Measurements from ENCODE around the gene RHEB. TPM values are rescaled to one million over a fixed set of nuclear protein-coding genes. Genes with fewer than 3 reads are reported as not detected.

RHEB gene
- total RNA-seq, 4 donors from 2014 or later = 41.2 to 64.4 (median 53.5) TPM

DNA sequence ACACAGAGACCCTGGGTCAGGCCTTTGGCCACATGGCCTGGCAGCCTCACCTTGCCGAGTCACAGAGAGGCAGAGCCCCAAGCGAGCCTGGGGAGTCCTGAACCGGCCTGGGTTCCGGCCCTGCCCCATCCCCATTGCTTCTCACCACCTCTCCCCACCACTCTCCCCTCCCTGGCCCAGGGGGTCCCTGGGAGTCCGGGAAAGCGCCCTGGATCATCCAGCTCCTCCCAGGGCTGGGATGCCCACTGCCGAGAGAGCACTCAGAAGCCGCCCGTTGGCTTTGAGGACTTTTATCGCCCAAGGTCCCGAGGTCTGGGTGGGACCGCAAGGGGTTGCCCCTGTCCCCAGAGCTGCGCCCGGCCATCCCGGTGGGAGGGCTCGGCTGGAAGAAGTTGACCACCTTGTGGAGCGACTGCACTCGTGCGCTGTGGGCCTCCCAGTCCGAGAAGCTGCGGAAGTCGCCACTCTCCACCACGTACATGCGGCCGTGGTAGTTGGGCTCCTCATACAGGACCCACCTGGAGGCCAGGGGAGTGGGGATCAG, 87.9 kb downstream of the RHEB start:
- no peak for DNase-seq (ENCODE audit: low spot score in 2 of 2)
- WGBS, 2 donors = 97% methylated on average over 9 to 25 of the region's 25 CpGs
- no peak overlapping the region for H3K4me3 ChIP-seq (ENCODE audit: low read depth, poor library complexity, severe bottlenecking)
- TF ChIP-seq, protein P1, sequence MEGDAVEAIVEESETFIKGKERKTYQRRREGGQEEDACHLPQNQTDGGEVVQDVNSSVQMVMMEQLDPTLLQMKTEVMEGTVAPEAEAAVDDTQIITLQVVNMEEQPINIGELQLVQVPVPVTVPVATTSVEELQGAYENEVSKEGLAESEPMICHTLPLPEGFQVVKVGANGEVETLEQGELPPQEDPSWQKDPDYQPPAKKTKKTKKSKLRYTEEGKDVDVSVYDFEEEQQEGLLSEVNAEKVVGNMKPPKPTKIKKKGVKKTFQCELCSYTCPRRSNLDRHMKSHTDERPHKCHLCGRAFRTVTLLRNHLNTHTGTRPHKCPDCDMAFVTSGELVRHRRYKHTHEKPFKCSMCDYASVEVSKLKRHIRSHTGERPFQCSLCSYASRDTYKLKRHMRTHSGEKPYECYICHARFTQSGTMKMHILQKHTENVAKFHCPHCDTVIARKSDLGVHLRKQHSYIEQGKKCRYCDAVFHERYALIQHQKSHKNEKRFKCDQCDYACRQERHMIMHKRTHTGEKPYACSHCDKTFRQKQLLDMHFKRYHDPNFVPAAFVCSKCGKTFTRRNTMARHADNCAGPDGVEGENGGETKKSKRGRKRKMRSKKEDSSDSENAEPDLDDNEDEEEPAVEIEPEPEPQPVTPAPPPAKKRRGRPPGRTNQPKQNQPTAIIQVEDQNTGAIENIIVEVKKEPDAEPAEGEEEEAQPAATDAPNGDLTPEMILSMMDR (IDR thresholded peaks at IDR 0.05) = no peak
- TF ChIP-seq POLR2A (IDR thresholded peaks at IDR 0.05) = no peak
- intact Hi-C loops (cut with DNase I; ENCODE audit: low total_unique reads) = no loop called here

DNA sequence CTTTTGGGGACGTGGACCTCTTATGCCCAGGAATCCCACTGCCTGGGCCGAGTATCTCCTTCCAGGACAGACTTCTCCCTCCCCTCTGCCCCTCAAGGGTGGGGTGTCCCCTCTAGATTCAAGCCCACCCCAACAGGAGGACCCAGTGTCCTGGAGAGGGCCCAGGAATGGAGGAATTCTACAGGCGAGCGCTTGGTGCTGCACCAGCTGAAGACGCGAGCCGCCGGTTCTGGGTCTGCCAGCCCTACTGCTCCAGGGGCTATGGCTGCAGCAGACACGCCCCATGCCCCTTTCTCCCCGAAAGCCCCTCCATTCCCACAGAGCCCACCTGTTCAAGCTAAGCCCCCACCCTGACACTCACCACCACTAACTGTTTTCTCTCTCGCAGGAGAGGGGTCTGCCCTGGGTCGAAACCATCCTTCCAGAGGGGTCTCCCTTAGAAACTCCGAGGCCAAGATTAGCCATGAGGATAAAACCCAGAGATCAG, 88.4 kb downstream of the RHEB start:
- intact Hi-C loops (cut with DNase I; ENCODE audit: low total_unique reads) = no loop called here
- TF ChIP-seq, protein P1 (IDR thresholded peaks at IDR 0.05) = no peak
- no peak for TF ChIP-seq POLR2A (IDR thresholded peaks at IDR 0.05)
- no peak overlapping the region for H3K4me3 ChIP-seq (ENCODE audit: low read depth, poor library complexity, severe bottlenecking)
- WGBS, 2 donors = 87 to 93% methylated on average over 13 of the region's 13 CpGs
- no peak for DNase-seq (ENCODE audit: low spot score in 2 of 2)

DNA sequence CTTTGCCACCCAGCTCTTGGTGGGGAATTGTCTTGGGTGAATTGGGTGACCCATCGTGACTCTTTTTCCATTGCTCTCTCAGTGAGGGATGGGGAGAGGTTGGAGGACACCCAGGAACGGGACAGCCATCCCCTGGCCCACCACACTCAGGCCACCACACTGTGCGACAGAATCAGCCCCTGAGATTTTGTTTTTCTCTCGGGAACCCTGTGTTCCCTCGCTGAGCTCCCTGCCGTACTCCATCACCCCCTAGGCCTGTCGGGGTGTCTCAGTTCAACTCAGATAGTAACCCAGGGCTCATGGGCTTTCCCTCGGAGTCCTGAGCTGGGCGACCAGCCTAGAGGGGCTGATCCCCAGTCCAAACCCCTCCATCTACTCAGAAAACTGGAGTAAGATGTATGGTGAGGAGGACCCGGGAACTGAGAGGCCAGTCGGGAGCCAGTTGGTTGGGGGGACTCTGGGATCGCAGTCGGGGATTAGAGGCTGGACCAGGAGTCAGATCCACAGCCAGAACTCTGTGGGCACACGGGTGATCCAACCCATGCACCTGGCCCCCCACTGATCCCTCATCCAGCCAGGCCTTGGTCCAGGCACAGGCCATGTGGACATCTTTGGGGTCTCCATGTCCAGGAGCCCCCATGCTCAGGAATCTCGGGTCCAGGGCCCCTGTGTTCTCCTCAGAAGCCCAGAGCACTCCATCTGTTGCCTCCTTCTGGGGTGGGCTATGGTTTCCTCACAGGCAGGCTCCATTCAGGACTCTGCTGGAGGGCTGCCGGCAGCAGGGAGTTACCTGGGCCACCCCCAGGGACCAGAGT, 89.1 kb downstream of the RHEB start:
- DNase-seq (ENCODE audit: low spot score in 2 of 2) = no peak
- 89 to 92% methylated on average over 16 of the region's 16 CpGs for WGBS, 2 donors
- intact Hi-C loops (cut with DNase I; ENCODE audit: low total_unique reads) = no loop called here

DNA sequence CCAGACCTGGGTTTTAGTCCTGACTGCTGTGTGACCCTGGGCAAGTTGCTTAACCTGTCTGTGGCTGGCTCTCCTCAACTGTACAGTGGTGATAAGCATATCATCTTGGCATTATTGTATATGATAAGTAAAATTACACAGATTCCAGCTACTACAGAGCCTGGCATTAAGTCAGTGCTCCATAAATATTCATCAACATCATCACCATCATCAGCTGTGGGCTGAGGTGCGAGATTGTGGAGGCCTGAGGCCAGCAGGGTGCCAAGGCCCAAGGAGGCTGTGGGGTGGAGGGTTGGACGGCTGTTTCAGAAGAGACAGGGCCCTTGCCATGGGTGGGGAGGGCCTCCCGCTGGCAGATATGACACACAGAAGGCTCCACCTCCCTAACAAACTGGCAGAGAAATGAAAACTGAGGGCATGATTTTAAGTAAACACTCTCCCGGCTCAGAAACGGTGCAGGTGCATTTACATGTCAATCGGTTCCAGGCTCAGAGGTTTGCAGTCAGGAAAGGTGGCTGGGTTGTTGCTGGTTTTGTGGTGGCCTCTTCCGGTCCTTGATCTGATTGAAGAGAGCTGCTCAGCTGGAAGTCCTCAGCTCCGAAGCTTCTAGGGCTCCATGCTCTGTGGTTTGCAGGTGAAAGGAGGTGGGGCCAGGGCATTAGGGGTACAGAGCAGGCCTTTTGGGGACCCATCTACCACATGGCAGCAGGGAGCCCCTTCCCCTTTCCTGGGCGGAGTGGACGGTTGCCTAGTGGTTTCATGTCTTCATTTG, 89.9 kb downstream of the RHEB start:
- H3K4me3 ChIP-seq (ENCODE audit: low read depth, poor library complexity, severe bottlenecking) = no peak overlapping the region
- intact Hi-C loops (cut with DNase I; ENCODE audit: low total_unique reads) = no loop called here
- WGBS, 2 donors = 34 to 38% methylated on average over 8 to 10 of the region's 10 CpGs
- TF ChIP-seq, protein P1 (IDR thresholded peaks at IDR 0.05) = no peak
- no peak for TF ChIP-seq POLR2A (IDR thresholded peaks at IDR 0.05)
- DNase-seq (ENCODE audit: low spot score in 2 of 2) = no peak

More for the DNA sequence above, 89.1 kb downstream of the RHEB start:
- TF ChIP-seq, protein P1 (IDR thresholded peaks at IDR 0.05) = no peak
- TF ChIP-seq POLR2A (IDR thresholded peaks at IDR 0.05) = no peak
- no peak overlapping the region for H3K4me3 ChIP-seq (ENCODE audit: low read depth, poor library complexity, severe bottlenecking)

DNA sequence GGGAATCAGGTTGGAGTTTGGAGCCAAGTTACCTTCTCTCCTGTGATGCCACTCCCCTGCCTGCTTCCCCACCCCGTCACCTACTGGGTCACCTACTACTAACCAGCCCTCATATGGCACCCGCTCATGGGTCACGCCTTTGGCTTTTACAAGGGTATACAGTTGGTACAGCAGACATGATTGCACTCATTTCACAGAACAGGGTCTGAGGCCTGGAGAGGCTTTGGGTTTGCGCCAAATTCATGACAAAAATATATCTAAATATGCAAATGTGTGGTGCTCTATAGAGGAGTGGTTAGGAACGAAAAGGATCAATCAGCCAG, 90.5 kb downstream of the RHEB start:
- no peak for DNase-seq (ENCODE audit: low spot score in 2 of 2)
- no peak overlapping the region for H3K4me3 ChIP-seq (ENCODE audit: low read depth, poor library complexity, severe bottlenecking)
- WGBS, 2 donors = 88 to 92% methylated on average over 5 of the region's 5 CpGs
- intact Hi-C loops (cut with DNase I; ENCODE audit: low total_unique reads) = no loop called here
- TF ChIP-seq, protein P1 (IDR thresholded peaks at IDR 0.05) = no peak
- TF ChIP-seq POLR2A (IDR thresholded peaks at IDR 0.05) = no peak
